Gastroesophageal sphincter (tissue), 4 donors: ENCODE data around the gene GLRX2. TPM values are rescaled to one million over a fixed set of nuclear protein-coding genes. Genes with fewer than 3 reads are reported as not detected.
"Not testable (repeated sequence)": the region's sequence is repeated elsewhere in the genome, so short reads cannot be mapped to it uniquely, and the experiment has no call there.

Experiments
- ATAC-seq: fragments of 150-250 bp; one replicate; pipeline ENCODE4 v1.9.1; 2016; ENCODE audit warnings: mild to moderate bottlenecking, moderate library complexity
- H3K27ac ChIP-seq, 4 donors: fragments of 200-600 bp; sonication (generic) in 3 of 4; 1 replicate in 3 of 4; 2 replicates in 1 of 4; pipeline ENCODE4 v1.5.1; 2016 to 2019
- H3K27me3 ChIP-seq: fragments of 200-600 bp; sonication (generic); one replicate; pipeline ENCODE4 v1.5.1; 2019
- H3K36me3 ChIP-seq, 2 donors: fragments of 200-600 bp; sonication (generic); one replicate each; pipeline ENCODE4 v1.5.1; 2019; ENCODE audit warnings: control low read depth in 1 of 2
- H3K4me1 ChIP-seq, 3 donors: fragments of 200-600 bp; sonication (generic); 1 replicate in 2 of 3; 2 replicates in 1 of 3; pipeline ENCODE4 v1.5.1; 2016 to 2019; ENCODE audit warnings: control low read depth in 2 of 3
- H3K4me3 ChIP-seq, 2 donors: fragments of 200-600 bp; sonication (generic); one replicate each; pipeline ENCODE4 v1.5.1; 2019; ENCODE audit warnings: mild to moderate bottlenecking in 1 of 2, moderate library complexity in 1 of 2
- H3K9me3 ChIP-seq, 3 donors: fragments of 200-600 bp; sonication (generic); one replicate each; pipeline ENCODE4 v1.5.1; 2017 to 2019; ENCODE audit warnings: control low read depth in 2 of 3
- EP300 ChIP-seq: sonication (generic); formaldehyde crosslinking; IDR thresholded peaks from one replicate; pipeline ENCODE4 v1.6.1; 2017; ENCODE audit warnings: antibody characterized with exemption, mild to moderate bottlenecking
- POLR2A ChIP-seq, 2 donors: fragments of 450-650 bp; IDR thresholded peaks; one replicate each; pipeline ENCODE4 v1.6.1; 2017; ENCODE audit warnings: antibody characterized with exemption in 2 of 2, mild to moderate bottlenecking in 2 of 2, moderate library complexity in 1 of 2
- POLR2AphosphoS5 ChIP-seq: sonication (generic); formaldehyde crosslinking; IDR thresholded peaks from one replicate; pipeline ENCODE4 v1.6.1; 2017; ENCODE audit warnings: antibody characterized with exemption
- WGBS, 2 donors: methylation state at CpG; one replicate each; pipeline ENCODE4 v1.1.5; 2018; ENCODE audit warnings: low coverage in 1 of 2; 5-methylcytosine and 5-hydroxymethylcytosine counted together
- total RNA-seq, 4 donors: library from RNA; depleted of rRNA; stranded (reverse); fragments of >200 nt; gene quantifications; one replicate each; pipeline ENCODE4 v1.1.0, GENCODE V29; 2016
- TF ChIP-seq, protein P1 (sequence below), 4 experiments: fragments of 200-600 bp in 2 of 4; fragments of 450-650 bp in 2 of 4; sonication (generic) in 1 of 4; IDR thresholded peaks; one replicate each; pipeline ENCODE4 v1.5.1; 2017 to 2019; ENCODE audit warnings: antibody characterized with exemption in 4 of 4, mild to moderate bottlenecking in 2 of 4, moderate library complexity in 2 of 4

GLRX2 gene
- total RNA-seq, 4 donors from 2014 or later = 7.0 to 14.4 (median 9.3) TPM

DNA sequence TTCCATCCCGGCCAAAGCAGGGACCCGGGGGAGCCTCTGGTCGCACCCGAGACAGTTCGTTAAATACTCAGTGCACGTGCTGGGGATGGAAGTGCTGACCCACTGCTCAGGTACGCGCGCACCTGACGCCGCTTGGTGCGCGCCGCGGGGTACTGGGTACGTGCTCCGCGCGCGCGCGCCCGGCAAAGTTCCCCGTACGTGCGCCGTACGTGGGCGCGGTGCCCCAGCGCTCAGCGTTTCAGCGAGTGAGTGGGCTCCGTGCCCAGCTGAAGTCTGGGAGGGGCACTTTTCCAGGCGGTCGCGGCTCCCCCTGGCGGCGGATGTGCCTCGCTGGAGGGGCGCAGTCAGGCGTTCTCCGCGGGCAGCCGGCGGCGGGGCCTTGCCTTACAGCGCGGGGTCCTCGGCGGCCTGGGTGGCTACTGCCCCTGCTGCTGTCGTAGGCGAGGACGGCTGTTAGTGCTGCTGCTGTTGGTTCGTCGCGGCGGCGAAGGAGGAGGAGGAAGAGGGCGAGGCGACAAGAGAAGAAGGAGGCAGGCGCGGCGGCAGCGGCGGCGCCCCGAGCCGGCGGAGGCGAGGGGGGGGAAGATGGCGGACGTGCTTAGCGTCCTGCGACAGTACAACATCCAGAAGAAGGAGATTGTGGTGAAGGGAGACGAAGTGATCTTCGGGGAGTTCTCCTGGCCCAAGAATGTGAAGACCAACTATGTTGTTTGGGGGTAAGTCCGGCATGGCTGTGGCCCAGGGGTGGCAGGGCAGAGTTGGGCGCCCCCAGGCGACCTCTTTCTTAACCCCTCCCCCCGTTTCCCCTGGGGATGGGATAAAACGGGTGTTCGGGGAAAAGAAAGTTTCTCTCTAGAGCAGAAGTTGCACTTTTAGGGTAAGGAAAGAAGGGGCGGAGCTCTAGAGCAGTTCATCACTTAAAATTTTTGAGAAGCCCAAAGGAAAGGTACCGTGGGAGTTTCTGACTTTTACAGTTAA lies 16.7 kb upstream of the GLRX2 start, which contains the start of gene CDC73:
TSS of gene CDC73 (plus strand) at position 416 of the 978 bp plus-strand sequence. CDS start at position 586, 170 bp downstream.
- H3K36me3 ChIP-seq = peaks cover 0 to 17% of the 10 kb centered on the region in 2 donors
- peaks cover 2 to 47% (median 16%) of the 10 kb centered on the region in 3 donors for H3K4me1 ChIP-seq
- ATAC-seq = peak; percentile 99
- peak within 1 kb of the TSS; percentile 84 to 91 for H3K4me3 ChIP-seq
- WGBS, 2 donors = 0 to 1% methylated on average over 9 to 17 of the region's 85 CpGs
- no peaks in the 10 kb centered on the region for H3K9me3 ChIP-seq
- no peaks in the 10 kb centered on the region for H3K27me3 ChIP-seq
- peak within 1 kb of the TSS; percentile 93 to 97 (median 96) for H3K27ac ChIP-seq
- TF ChIP-seq EP300 (no peak), POLR2AphosphoS5 (peak; percentile 94), POLR2A (IDR thresholded peaks at IDR 0.05) (peak; percentile 84 to 85)
- TF ChIP-seq, protein P1, sequence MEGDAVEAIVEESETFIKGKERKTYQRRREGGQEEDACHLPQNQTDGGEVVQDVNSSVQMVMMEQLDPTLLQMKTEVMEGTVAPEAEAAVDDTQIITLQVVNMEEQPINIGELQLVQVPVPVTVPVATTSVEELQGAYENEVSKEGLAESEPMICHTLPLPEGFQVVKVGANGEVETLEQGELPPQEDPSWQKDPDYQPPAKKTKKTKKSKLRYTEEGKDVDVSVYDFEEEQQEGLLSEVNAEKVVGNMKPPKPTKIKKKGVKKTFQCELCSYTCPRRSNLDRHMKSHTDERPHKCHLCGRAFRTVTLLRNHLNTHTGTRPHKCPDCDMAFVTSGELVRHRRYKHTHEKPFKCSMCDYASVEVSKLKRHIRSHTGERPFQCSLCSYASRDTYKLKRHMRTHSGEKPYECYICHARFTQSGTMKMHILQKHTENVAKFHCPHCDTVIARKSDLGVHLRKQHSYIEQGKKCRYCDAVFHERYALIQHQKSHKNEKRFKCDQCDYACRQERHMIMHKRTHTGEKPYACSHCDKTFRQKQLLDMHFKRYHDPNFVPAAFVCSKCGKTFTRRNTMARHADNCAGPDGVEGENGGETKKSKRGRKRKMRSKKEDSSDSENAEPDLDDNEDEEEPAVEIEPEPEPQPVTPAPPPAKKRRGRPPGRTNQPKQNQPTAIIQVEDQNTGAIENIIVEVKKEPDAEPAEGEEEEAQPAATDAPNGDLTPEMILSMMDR (IDR thresholded peaks at IDR 0.05) = peak; percentile 79 to 99 (median 94)

DNA sequence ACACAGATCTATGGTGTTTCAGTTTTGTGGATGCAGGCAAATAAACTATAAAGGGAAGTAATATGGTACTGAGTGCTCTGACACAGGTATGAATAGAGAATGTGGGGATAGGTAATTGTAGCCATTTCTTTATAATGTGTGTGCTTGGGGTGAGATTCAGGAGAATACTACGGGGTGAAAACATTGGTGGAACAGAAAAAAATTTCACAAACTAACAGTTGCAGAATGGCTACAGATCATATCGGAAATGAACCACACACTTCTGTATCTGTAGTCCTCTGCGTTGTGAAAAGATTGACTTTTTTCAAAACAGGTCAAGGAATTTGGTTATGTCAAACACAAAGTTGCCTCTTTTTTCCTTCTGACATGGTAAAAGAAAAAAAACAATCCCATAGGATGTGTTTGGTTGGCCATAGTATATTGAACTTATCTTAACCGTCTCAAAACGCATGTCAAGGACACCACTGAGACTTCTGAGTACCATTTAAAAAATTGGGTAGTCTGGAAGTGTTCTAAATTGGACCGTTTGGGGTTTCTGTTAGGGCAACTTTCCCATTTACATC lies 15.5 kb upstream of the GLRX2 start:
- 70 to 77% methylated on average over 6 of the region's 6 CpGs for WGBS, 2 donors
- peaks cover 0 to 6% of the 10 kb centered on the region in 2 donors for H3K36me3 ChIP-seq
- H3K27ac ChIP-seq = peak overlapping the region in 1 of 4 donors; percentile 93
- peak overlapping the region in 1 of 2 donors; percentile 84 for H3K4me3 ChIP-seq
- TF ChIP-seq, protein P1 (IDR thresholded peaks at IDR 0.05) = no peak
- TF ChIP-seq POLR2AphosphoS5 = no peak
- TF ChIP-seq POLR2A (IDR thresholded peaks at IDR 0.05) = no peak
- no peak for TF ChIP-seq EP300
- no peaks in the 10 kb centered on the region for H3K9me3 ChIP-seq
- H3K27me3 ChIP-seq = no peaks in the 10 kb centered on the region
- no peak for ATAC-seq
- peaks cover 7 to 40% (median 16%) of the 10 kb centered on the region in 3 donors for H3K4me1 ChIP-seq

DNA sequence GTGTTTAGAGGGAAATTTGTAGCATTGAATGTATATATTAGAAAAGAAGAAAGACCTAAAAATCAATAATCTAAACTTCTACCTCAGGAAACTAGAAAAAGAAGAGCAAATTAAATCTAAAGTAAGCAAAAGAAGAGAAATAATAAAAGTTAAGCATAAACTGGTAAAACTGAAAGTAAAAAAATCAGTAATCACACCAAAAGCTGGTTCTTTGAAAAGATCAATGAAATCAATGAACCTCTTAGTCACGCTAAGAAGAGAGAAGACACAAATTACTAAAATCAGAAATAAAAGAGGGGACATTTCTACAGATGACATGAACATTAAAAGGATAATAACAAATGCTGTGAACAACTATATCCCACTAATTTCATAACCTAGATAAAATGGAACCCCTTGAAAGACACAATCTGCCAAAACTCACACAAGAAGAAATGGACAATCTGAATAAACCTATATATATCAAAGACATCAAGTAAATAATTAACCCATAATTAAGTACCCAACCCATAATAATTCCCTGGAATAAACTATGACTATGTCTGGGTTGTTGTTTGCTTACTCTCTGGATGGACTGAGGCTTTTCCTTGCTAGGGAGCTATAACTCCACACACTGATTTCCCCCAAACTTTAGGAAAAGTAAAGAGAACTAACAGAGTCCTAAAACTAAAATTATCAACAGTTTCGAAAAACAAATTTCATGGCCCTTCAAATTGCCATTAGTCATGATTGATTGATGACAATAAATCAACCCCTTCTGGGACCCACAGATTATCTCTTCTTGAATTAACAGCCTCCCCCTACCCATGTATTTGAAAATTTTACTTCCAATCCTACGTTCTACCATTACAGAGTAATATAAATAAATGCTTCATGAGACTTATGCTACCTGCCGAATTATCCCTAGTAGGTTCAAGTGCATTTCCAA lies 13.9 kb upstream of the GLRX2 start:
- no peaks in the 10 kb centered on the region for H3K36me3 ChIP-seq
- ATAC-seq = no peak
- WGBS, 2 donors = 79 to 80% methylated on average over 4 of the region's 4 CpGs

DNA sequence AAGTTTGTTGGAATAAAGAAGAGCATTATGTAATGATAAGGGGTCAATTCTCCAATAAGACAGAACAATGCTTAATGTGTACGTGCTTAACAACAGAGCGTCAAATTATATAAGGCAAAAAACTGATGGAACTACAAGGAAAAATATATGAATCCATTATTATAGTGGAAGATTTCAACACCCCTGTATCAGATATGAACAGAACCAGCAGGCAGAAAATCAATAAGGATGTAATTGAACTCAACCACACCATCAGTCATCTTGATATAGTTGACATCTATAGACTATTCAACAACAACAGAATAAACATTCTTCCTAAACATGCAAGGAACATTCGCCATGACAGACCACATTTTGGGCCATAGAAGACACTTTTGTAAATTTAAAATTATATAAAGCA lies 13.0 kb upstream of the GLRX2 start:
- no peaks in the 10 kb centered on the region for H3K9me3 ChIP-seq
- H3K27ac ChIP-seq = no peak overlapping the region
- WGBS, 2 donors = 75 to 93% methylated on average over 3 of the region's 3 CpGs
- H3K36me3 ChIP-seq = no peaks in the 10 kb centered on the region
- ATAC-seq = no peak
- no peaks in the 10 kb centered on the region for H3K27me3 ChIP-seq
- H3K4me3 ChIP-seq = no peak overlapping the region
- H3K4me1 ChIP-seq = peaks cover 2 to 33% (median 7%) of the 10 kb centered on the region in 3 donors
- TF ChIP-seq EP300 (no peak), POLR2AphosphoS5 (no peak), POLR2A (IDR thresholded peaks at IDR 0.05) (no peak)
- TF ChIP-seq, protein P1 (IDR thresholded peaks at IDR 0.05) = no peak

More for the DNA sequence above, 13.9 kb upstream of the GLRX2 start:
- Histone ChIP-seq H3K27me3 (no peaks in the 10 kb centered on the region), H3K4me3 (no peak overlapping the region), H3K4me1 (peaks cover 7 to 40% (median 9%) of the 10 kb centered on the region in 3 donors), H3K27ac (no peak overlapping the region), H3K9me3 (no peaks in the 10 kb centered on the region)
- TF ChIP-seq POLR2A (IDR thresholded peaks at IDR 0.05) (no peak), EP300 (no peak), POLR2AphosphoS5 (no peak)
- TF ChIP-seq, protein P1 (IDR thresholded peaks at IDR 0.05) = no peak

DNA sequence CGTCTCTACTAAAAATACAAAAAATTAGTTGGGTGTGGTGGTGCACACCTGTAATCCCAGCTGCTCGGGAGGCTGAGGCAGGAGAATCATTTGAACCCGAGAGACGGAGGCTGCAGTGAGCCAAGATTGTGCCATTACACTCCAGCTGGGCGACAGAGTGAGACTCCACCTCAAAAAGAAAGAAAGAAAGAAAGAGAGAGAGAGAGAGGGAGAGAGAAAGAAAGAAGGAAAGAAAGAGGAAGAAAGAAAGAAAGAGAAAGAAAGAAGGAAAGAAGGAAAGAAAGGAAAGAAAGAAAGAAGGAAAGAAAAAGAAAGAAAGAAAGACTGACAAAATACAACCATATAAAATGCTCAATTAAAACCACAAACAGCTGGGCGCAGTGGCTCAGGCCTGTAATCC lies 12.0 kb upstream of the GLRX2 start:
- H3K9me3 ChIP-seq, H3K4me3 ChIP-seq, H3K27me3 ChIP-seq, H3K36me3 ChIP-seq, H3K27ac ChIP-seq, ATAC-seq: not testable (repeated sequence)
- peaks cover 0 to 32% (median 7%) of the 10 kb centered on the region in 3 donors for H3K4me1 ChIP-seq
- WGBS, 2 donors = 89 to 90% methylated on average over 1 to 6 of the region's 6 CpGs
